Osteocyte (in vitro differentiated cells): ENCODE measurements around the gene KRTAP10-4. TPM values are rescaled to one million over a fixed set of nuclear protein-coding genes. Genes with fewer than 3 reads are reported as not detected.

Experiments used
- DNase-seq: peaks from one replicate; pipeline ENCODE4 v3.0.0; 2021; ENCODE audit warnings: mixed read lengths; ENCODE audit not compliant: unreplicated experiment; ENCODE audit errors: extremely low spot score
- H3K27ac Mint-ChIP-seq: one replicate; pipeline ENCODE4 v1.8.0; 2021; ENCODE audit warnings: mild to moderate bottlenecking, mixed read lengths; ENCODE audit not compliant: unreplicated experiment
- H3K27me3 Mint-ChIP-seq: one replicate; pipeline ENCODE4 v1.8.0; 2021; ENCODE audit warnings: mixed read lengths; ENCODE audit not compliant: unreplicated experiment
- H3K36me3 Mint-ChIP-seq: one replicate; pipeline ENCODE4 v1.8.0; 2021; ENCODE audit warnings: mixed read lengths; ENCODE audit not compliant: unreplicated experiment
- H3K4me1 Mint-ChIP-seq: one replicate; pipeline ENCODE4 v1.8.0; 2021; ENCODE audit warnings: mixed read lengths; ENCODE audit not compliant: unreplicated experiment
- H3K4me3 Mint-ChIP-seq: one replicate; pipeline ENCODE4 v1.8.0; 2021; ENCODE audit warnings: mild to moderate bottlenecking, moderate library complexity, mixed read lengths; ENCODE audit not compliant: unreplicated experiment
- H3K9me3 Mint-ChIP-seq: one replicate; pipeline ENCODE4 v1.8.0; 2021; ENCODE audit warnings: mixed read lengths; ENCODE audit not compliant: unreplicated experiment
- CTCF ChIP-seq: fragments of 200-600 bp; sonication (generic); IDR thresholded peaks from 2 replicates; pipeline ENCODE4 v1.5.0; 2021; ENCODE audit warnings: antibody characterized with exemption, mild to moderate bottlenecking, moderate library complexity
- total RNA-seq: library from RNA; stranded (reverse); gene quantifications from 2 replicates; pipeline ENCODE4 v1.2.1, GENCODE V29; 2021

KRTAP10-4 gene
- total RNA-seq, 1 donor from 2014 or later, result not detected

GRCh38 chr21:44542716-44543115 is 30.8 kb upstream of the KRTAP10-4 start:
- peaks cover 5% of the 10 kb centered on the region for H3K36me3 Mint-ChIP-seq
- H3K9me3 Mint-ChIP-seq, result peaks cover 16% of the 10 kb centered on the region
- no peaks in the 10 kb centered on the region for H3K4me1 Mint-ChIP-seq
- H3K4me3 Mint-ChIP-seq, result no peak overlapping the region
- DNase-seq, result no peak
- TF ChIP-seq CTCF, result no peak
- no peak overlapping the region for H3K27ac Mint-ChIP-seq
- peaks cover 8% of the 10 kb centered on the region for H3K27me3 Mint-ChIP-seq

DNA sequence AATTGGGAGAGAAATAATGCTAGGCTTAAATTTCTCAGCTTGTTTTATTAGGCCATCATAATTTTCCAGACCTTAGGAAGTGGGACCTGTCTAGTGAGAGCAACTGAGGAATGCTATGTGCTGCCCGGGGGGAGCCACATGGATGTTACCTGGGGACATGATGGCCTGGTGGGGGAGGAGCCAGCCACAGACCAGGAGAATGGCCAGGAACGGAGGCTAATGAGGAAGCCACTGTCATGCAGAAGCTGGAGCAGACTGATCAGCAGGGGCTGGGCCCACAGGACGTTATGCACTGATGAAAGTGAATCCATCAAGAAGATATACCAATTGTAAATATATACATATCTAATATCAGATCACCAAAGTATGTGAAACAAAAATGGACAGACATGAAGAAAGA is 29.0 kb upstream of the KRTAP10-4 start:
- Mint-ChIP-seq H3K27ac (no peak overlapping the region), H3K9me3 (peaks cover 16% of the 10 kb centered on the region), H3K27me3 (peaks cover 18% of the 10 kb centered on the region), H3K4me3 (no peak overlapping the region), H3K4me1 (peaks cover 3% of the 10 kb centered on the region), H3K36me3 (peaks cover 5% of the 10 kb centered on the region)
- DNase-seq, result no peak
- no peak for TF ChIP-seq CTCF

- peaks cover 3% of the 10 kb centered on the region for H3K4me1 Mint-ChIP-seq
- no peak overlapping the region for H3K27ac Mint-ChIP-seq
- TF ChIP-seq CTCF, result no peak
- DNase-seq, result no peak
- no peak overlapping the region for H3K4me3 Mint-ChIP-seq
- H3K36me3 Mint-ChIP-seq, result peaks cover 5% of the 10 kb centered on the region
- peaks cover 16% of the 10 kb centered on the region for H3K9me3 Mint-ChIP-seq
- peaks cover 23% of the 10 kb centered on the region for H3K27me3 Mint-ChIP-seq
Observed at GRCh38 chr21:44547656-44548331, 25.7 kb upstream of the KRTAP10-4 start.

DNA sequence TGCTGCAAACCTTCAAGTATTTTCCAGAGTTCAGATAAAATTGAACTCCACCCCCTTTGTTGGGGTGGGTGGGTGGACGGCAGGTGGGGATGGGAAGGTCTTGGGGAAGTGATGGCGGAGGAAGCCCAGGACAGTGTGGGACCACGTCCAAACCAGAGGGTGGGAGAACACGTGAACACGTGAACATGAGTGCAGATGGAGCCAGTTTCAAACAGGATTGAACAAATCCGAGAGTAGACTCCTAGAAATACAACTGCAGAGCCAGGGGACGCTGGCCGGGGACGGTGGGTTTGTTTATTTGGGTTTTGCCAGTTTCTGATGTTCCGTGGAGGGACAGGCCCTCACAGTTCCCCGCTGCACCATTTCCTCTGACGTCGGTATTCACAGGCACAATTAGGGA is 25.1 kb upstream of the KRTAP10-4 start:
- TF ChIP-seq CTCF, result no peak
- no peak for DNase-seq
- Mint-ChIP-seq H3K9me3 (peaks cover 16% of the 10 kb centered on the region), H3K4me3 (no peak overlapping the region), H3K27ac (no peak overlapping the region), H3K27me3 (peaks cover 29% of the 10 kb centered on the region), H3K4me1 (peaks cover 3% of the 10 kb centered on the region), H3K36me3 (peaks cover 5% of the 10 kb centered on the region)

GRCh38 chr21:44548922-44549321 is 24.6 kb upstream of the KRTAP10-4 start:
- H3K27ac Mint-ChIP-seq, result no peak overlapping the region
- peaks cover 5% of the 10 kb centered on the region for H3K36me3 Mint-ChIP-seq
- peaks cover 34% of the 10 kb centered on the region for H3K27me3 Mint-ChIP-seq
- H3K9me3 Mint-ChIP-seq, result peaks cover 16% of the 10 kb centered on the region
- DNase-seq, result no peak
- no peak overlapping the region for H3K4me3 Mint-ChIP-seq
- TF ChIP-seq CTCF, result no peak
- peaks cover 3% of the 10 kb centered on the region for H3K4me1 Mint-ChIP-seq
